Fibroblast of skin of left quadriceps (primary cell): ENCODE measurements around the gene RNPEPL1.
"Not testable (repeated sequence)": the region's sequence is repeated elsewhere in the genome, so short reads cannot be mapped to it uniquely, and the experiment has no call there.

ENCODE experiments used
- DNase-seq, 2 experiments: peaks; one replicate each; pipeline ENCODE4 v3.0.0-alpha.2; 2013; ENCODE audit warnings: low read depth in 2 of 2

The RNPEPL1 gene

DNA sequence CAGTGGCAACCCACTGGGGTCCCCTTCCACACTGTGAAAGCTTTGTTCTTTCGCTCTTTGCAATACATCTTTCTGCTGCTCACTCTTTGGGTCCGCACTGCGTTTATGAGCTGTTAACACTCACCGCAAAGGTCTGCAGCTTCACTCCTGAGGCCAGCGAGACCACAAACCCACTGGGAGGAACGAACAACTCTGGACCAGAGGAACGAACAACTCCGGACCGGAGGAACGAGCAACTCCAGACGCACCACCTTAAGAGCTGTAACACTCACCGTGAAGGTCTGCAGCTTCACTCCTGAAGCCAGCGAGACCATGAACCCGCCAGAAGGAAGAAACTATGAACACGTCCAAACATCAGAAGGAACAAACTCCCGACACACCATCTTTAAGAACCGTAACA, 29.2 kb upstream of the RNPEPL1 start:
- not testable (repeated sequence) for DNase-seq

DNA sequence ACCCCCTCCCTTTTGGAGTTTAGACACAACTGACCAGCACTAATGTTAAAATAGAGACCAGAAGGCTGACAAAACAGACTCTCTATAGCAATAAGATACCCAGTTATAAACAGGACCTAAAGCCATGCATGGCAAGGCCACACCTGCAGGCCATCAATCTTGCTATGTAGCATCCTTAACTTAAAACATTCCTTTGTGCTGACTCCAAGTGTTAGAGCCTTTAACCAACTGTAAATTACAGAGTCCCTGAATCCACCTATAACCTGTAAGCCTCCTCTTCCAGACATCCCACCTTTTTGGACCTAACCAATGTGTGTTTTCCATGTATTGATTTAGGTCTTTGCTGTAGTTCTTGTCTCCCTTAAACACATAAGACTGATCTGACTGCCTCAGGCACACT, 28.4 kb upstream of the RNPEPL1 start:
- DNase-seq: no peak

DNA sequence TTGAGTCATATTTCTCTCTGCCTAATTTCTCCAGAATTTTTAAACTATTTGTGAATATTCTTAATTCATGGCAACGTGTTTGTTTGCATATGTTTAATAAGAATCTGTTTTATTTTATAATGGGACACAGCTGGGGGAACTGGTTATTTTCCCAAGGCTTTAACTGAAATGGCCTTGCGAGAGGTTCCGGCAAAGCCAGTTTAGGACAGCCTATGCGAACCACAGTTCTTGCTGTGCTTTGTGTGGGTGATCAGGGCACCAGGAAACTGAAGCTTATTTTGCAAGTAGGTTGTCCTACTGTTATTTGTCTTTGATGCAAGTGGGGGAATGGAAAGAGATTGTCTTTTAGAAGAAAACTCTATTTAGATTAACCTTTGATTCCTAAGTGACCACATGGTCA, 17.0 kb upstream of the RNPEPL1 start:
- DNase-seq: no peak

DNA sequence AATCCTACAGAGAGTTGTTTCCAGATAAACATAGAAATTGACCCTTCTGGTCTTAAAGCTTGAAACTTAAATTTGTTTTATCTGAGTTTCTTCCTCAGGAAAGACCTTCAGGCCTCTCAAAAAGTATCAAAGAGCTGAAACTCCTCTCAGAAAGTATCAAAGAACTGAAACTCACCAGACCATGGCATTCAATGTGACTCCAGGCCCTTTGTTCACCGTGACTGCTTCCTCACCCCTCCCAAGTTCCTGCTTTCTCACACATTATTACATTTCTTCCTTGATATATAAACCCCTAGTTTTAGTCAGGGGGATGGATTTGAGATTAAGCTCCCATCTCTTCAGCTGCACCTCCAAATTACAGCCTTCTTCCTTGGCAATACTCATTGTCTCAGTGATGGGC, 16.5 kb upstream of the RNPEPL1 start:
- no peak for DNase-seq

DNA sequence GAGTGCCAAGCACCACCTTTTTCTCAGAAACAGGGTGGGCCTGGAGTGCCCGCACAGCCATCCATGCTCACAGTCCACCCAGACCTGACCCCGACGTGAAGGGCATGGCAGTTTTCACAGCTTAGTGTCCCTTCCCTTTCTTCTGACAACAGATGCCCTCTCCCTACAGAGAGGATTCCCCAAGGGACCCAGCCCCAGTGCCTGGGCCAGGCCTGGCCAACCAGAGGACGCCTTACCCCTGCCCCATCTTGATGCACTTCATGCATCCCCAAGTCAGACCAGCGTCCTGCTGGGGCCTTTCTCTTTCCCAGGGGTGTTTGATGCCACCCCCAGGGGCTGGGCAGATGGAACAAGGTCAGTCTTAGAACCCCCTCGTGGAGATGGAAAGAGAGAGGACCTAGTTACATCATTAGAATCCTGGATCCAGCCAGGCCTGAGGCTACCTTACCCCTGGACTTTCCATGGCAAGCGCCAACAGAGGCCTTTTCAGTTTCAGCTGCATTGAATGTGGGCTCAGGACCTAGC, 14.3 kb upstream of the RNPEPL1 start:
- no peak for DNase-seq

DNA sequence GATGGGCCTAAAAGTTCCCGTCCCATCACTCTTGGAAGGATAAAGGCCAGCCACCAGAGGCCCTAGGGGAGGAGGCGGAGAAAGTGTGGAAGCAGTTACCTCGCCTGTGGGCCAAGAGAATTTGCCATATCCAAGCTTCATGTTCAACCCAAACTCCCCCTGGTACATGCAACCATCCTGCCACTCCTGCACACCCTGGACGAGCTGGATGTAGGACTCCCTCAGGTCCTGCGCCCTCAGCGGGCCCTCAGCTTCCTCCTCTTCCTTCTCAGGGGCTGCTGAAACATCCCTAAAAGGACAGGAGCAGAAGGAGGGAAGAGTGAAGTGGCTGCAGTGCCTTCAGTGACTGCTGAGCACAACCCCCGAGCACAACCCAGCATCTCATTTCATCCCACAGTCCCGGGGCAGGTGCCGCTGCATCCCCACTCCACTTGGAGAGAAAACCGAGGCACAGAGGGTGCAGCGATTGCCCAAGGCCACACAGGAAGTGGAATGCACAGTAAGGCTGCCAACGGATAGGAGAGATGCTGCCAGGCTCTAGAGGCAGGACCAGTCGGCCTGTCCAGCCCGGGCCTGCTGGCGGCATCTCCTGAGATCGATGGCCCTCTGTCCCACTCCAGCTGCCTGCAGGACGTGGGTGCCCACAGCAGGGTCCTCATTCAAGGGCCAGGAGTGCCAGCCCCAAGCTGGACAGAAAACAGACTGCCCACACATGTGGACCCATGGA, 13.4 kb upstream of the RNPEPL1 start:
- no peak for DNase-seq

DNA sequence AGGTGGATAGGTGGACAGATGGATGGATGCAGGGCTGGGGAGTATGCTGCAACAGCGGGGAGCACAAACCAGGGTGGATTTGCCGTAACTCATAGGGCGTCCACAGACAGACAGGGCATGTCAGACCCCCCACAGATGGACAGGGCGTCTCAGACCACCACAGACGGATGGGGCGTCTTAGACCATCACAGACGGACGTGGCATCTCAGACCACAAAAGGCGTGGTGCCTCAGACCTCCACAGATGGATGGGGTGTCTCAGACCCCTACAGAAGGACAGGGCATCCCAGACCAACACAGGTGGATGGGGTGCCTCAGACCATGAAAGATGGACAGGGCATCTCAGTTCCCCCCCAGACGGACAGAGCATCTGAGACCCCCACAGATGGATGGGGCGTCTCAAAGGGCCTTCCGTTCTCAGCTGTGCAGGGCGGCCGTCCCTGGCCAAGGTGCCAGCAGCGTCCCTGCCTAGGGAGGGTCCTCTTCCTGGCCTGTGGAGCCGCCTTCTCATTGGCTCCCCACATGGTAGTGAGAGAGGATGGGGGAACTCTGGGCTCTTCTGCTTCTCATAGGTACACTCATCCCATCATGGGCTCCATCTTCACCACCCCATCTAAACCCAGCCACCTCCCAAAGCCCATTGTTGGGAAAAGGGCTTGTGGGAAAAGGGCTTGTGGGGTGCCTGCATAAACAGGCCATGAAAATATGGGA, 12.6 kb upstream of the RNPEPL1 start:
- DNase-seq: no peak

DNA sequence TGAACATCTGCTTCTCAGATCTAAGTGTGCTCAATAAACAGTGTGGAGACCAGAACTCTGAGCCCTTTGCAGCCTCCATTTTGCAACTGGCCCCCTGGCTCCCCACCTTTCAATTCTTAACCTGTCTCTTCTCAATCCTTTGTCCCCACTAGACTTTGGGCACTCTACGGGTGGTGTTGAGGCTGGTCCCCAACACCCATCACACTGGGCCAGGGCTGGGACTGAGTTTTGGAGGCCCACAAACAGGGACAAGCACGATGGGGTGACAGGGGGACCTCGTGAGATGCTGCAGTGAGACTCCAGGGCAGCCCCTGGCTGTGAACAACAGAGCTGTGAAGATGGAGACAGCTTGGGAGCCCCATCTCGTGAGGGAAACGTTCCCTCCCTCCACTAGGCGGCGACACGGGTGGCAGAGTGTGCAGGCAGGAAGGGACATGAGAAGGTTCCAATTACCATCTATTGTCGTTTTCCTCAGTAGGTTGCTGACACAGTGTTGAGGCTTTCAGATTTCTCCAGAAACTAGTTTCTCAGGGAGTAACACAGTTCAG, 11.7 kb upstream of the RNPEPL1 start:
- no peak for DNase-seq

DNA sequence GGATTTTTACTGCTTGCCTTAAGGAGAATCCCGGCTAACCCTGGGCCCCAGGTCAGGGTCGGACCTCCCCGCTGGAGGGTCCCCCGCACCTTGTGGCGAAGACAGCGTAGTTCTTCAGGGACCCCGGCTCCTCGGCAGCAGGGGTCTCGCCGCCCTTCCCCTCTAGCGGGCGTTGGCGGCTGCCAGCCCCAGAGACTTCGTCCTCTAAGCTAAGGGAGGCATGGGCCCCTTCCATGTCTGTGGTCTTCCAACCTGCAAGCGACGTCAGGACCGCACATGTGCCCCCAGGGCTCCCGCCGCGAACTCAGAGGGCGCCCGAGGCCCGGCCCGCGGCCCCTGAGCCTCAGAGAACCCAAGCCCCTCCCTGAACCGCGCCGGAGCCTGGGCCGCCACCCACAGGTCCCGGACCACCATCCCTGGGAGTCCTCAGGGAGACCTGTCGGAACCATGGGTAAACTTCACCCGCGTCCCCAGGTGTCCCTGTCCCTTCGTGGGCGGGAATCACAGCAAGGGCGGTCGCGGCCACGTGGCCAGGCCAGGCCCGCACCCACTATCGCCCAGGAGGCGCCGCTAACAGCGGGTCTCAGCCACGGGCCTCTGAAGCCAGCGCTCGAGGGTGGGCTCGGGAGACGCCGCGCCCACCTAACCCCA, 11.1 kb upstream of the RNPEPL1 start:
- no peak for DNase-seq

DNA sequence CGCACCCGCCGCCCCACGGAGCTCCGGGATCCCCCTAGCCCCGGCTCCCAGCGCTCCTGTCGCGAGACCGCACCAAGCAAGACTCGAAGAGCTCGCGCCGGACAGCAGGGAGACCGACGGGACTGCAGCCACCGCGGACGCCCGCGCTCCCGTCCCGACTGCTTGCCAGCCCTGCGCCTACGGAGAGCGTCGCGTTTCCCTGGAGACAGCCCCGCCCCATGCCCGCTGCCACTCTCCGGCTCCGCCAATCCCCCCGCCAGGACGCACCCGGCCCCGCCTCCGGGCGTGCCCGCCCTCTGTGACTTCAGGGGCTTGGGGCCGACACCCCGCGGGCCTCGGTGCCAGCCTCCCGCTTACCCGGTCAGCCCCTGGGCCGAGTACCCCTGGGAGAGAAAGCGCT, 10.5 kb upstream of the RNPEPL1 start, which contains the start of gene ANKMY1:
ANKMY1 (minus strand) TSS at position 181 of the 400 bp plus-strand sequence. CDS start 653 bp downstream, outside the sequence.
- peak; percentile 29 to 35 for DNase-seq

DNA sequence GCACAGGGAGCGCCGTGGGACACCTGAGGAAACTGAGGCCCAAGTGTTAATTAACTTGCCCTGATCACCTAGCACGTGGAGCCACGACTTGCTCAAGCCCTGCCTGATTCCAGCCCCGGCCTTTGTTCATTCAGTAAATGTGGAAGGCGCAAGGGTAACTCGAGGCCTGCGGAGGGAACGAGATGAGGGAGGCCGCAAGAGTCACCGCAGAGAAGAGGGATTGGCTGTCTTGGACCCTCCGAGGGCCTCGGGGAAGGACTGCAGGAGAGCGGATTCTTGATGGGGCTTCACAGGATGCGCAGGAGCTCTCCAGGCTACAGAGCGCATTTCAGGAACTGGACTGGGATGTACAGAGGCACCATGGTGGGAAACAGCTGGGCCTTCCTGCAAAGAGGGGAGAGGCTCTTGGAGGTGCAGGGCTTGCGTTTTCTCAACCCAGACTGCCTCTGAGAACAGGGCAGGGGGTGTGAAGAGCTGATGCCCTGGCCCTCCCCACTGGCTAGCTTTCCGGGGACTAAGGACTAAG, 10.0 kb upstream of the RNPEPL1 start:
- no peak for DNase-seq

DNA sequence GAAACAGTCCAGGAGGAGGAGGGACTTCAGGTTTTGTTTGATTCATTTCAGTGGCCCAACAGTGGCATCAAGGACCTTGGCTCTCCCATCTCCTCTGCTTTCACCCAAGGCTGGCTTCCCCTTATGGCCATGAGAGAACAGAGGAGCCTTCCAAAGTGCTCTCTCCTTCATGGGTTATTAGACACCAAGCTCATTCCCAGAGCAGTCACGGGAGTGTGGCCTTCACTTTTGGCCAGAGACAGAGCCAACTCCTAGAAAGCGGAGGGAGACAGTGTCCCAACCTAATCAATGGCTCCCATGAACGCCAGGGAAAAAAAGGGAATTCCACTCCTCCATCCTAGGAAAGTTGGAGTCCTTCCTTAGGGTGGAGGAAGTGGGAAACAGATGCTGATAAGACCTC, 9.0 kb upstream of the RNPEPL1 start:
- no peak for DNase-seq

DNA sequence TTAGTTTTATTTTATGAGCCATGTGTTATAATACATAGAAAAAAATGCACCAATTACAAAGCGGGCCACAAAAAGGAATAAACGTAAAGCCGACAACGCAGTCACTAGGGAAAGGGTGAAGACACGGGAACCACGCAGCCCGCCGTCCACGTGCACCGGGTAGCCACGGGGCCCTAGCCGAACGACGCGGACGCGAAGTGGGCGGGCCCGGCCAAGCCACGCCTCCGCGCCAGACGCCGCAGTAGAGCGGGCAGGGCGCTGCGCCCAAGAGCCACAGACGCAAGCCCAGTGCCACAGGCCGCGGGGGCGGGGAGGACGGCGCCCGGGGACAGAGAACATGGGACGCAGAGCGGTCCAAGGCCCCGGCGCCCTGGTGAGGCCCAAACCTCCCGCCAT, 8.2 kb upstream of the RNPEPL1 start, which contains the start of gene DUSP28:
DUSP28 (plus strand) TSS at position 274 of the 396 bp plus-strand sequence. CDS start 328 bp downstream, outside the sequence.
- DNase-seq: peak in 1 of 2 experiments; percentile 56

DNA sequence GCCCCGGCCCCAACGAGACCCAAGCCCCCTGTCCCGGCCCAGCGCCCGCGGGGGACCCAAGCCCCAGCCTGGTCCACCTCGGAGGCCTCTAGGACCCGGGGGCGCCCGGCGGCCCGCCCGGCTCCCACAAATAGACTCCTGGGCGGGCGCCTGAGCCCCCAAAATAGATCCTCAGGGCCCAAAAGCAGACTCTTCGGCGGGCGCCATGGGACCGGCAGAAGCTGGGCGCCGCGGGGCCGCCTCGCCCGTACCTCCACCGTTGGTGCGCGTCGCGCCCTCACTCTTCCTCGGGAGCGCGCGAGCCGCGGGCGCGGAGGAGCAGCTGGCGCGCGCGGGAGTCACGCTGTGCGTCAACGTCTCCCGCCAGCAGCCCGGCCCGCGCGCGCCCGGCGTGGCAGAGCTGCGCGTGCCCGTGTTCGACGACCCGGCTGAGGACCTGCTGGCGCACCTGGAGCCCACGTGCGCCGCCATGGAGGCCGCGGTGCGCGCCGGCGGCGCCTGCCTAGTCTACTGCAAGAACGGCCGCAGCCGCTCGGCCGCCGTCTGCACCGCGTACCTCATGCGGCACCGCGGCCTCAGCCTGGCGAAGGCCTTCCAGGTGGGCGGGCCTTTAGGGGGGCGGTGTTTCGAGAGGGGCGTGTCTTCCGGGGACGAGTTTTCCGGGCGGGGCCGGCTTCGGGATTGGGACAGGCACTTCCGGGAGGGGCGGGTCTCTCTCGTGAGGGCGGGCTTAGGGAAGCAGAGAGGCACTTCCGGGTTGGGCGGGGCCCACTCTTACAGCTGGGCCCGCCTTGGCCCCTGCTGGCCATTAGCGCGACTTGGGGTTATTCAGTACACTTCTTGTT, 7.6 kb upstream of the RNPEPL1 start:
- peak; percentile 94 for DNase-seq

DNA sequence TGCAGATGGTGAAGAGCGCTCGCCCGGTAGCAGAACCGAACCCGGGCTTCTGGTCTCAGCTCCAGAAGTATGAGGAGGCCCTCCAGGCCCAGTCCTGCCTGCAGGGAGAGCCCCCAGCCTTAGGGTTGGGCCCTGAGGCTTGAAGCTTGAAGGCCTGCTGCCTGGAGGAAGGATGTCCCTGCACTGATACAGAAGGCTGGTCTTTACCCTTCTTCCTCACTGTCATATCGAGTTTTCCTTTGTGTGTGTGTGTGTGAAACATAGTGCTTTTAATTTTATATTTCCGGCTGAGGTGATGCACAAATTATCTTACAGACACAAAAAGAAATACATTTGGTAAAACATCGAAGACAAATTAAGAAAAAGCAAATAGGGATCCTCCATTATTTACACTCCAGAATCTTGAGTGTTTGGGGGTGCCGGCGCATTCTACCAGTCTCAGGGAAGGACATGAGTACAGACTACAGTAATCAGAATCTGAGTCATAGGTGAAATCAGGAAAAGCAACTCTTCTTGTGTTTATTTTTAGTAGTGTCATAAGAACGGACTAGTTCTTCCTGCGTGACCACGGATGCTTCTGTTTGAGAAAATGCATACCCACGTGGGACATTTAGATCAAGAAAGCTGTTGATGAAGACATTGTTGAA, 6.8 kb upstream of the RNPEPL1 start:
- no peak for DNase-seq

DNA sequence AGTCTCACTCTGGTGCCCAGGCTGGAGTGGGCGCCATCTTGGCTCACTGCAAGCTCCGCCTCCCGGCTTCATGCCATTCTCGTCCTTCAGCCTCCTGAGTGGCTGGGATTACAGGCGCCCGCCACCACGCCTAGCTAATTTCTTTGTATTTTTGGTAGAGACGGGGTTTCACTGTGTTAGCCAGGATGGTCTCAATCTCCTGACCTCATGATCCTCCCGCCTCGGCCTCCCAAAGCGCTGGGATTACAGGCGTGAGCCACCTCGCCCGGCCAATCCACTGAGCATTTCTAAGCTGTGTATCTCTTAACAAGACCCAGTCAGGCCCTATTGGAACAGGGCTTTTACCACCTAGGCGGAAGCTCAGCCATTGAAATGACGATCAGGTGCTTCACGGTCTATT, 5.1 kb upstream of the RNPEPL1 start:
- DNase-seq: not testable (repeated sequence)

DNA sequence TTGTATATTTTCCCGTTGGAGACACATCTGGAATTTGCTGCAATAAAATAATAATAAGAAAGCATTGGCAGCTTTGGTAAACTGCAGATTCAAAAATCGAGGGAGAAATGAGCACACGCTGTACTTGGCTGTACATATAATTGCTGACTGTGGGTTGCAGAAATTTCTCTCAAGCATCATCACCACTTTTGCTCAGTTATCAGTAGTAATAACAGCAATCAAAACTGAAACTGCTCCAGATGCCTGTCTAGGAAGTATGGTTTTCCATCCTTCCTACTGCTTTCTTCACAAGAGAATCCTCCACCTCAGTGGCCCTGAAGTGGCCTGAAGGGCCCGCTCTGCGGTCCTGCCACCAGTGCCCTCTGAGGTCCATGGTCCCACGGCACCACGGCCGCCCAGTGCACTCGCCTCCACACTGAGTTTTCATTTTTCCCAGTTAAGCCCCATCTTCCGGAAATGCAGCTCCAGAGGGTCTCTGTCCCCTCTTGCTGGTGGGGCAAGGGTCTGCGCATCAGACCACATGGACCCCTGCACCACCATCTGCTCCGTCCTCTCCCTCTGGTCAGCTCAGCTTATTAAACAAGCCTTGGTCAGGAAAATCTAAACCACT, 4.2 kb upstream of the RNPEPL1 start:
- no peak for DNase-seq

DNA sequence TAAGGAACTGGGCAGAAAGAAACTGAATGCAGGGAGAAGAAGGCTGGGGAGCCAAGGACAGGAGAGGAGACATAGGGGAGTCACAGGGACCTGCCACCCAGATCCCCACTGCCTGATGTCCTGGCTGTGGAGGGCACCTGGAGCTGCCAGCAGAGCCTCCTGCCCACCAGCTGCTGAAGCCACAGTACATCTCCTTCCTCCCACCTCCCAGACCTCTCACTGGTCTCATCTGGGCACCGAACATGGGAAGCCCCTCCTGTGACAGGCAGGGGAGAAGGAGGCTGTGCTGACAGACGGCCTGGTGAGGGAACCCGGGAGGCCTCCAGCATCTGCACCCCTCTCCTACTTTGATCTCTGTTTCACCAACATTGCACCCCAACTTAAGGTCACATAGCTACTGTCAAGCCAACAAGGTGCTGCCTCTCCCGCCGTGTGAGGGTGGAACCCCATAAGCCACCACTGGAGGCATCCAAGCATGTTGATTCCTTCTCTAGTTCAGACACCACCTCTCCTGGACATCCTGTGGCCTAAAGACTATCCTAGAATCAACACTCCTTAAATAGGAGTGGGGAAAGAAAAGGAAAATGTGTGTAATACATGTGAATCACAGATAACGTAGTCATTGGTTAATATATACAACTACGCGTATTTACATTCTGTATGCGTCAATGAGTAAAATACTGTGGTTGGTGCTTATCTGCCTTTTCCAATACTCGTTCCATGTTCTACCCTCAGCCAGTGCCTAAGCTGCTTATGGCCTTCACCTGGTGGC, 3.5 kb upstream of the RNPEPL1 start:
- DNase-seq: no peak
